HCEC 1CT (cell line): Measurements from ENCODE around the gene DBX1.
"Not testable (repeated sequence)": the region's sequence is repeated elsewhere in the genome, so short reads cannot be mapped to it uniquely, and the experiment has no call there.

Experiments
- DNase-seq: peaks from one replicate; pipeline ENCODE4 v3.0.0-alpha.2; 2017

Gene DBX1

DNA sequence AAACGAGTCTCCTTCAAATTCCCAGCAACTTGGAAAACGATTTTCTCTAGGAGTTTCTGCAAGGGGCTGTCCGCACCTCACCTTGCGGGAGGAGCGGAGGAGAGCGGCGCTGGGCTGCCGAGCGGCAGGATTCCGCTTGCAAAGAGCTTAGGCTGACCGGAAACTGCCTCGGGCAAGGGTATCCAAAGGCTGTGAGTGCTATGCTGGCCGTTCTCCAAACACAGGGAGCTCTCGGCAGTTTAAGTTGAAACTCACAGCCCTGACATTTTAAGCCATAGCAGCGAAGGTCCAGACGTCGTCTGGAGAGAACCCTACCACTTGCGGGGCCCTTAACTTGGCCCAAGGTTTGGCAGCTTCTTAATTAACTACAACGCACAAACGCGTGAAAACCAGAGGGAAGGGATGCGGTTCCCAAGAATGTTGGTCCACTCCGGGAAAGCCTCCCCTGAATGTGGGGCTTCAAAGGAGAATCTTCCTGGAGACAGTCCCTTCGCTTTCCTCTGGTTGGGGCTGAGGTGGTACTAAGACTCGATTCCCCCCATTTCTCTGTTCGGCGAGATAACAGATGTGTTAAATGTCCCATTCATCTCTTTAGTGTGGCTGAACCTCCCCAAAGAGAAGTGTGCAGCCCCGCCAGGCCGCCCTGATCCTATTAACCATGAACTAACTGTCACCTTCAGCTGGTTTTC, 1.1 kb upstream of the DBX1 start:
- no peak for DNase-seq

DNA sequence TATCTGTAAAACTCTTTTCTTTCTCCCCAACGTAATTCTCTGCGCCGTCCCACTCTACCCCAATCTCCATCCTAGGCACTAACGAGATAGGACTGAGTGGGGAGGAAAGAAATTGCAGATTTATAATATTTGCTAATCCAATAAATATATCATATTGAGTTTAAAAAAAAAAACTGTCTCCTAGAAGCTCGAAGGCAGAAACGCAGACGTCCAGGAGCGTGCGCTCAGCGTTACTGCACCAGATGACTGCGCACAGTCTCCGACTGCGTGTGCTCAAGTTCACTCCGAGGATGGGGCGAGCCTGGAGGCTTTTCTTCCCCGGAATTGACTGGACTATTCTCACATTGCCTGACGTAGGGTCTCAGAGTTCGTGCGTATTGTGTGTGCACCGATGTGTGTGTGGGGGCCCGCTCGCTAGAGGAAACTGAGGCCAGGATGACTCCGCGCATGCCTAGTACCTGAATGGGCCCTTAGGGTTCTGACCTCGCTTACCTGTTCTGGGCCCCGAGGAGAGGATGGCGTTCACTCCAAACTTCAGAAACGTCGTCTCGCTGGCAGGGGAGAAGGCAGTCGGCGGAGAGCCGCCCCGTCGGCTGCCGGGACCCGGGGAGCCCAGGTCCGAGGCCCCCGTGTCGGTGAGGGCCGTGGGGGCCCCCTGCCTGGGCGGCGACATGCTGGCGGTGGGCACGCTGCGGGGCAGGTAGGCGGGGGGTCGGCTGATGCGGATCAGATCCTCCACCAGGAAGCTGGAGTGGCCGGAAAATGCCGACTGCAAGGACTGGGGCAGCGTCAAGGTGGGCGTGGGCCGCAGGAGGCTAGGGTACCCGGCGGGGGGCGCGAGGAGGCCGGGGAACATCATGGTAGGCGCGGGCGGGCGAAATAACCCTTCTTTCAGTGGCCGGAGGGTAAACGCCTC, 551 bp downstream of the DBX1 start:
- no peak for DNase-seq

- peak; percentile 24 for DNase-seq
Observed at GRCh38 chr11:20158597-20159257, 1.5 kb downstream of the DBX1 start.

DNA sequence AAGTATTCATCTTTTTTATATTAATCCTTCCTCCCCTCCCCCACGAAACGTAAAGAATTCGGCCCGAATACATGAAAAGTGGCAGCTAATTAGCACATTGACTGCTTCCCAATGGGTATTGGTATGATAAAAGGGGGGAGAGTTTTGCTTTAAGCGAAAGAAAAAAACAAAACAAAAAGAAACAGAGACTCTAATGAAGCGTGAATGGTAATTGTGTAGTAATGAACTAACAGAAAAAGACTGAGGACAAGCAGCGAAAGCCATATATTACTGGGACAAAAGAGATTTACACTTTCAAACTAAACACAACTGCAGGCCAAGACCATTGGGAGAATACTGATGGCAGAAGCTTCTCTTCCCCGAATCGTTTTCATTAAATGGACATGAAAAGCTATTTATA, 2.5 kb downstream of the DBX1 start:
- DNase-seq, result no peak

GRCh38 chr11:20156876-20157613, 3.2 kb downstream of the DBX1 start:
- no peak for DNase-seq

DNA sequence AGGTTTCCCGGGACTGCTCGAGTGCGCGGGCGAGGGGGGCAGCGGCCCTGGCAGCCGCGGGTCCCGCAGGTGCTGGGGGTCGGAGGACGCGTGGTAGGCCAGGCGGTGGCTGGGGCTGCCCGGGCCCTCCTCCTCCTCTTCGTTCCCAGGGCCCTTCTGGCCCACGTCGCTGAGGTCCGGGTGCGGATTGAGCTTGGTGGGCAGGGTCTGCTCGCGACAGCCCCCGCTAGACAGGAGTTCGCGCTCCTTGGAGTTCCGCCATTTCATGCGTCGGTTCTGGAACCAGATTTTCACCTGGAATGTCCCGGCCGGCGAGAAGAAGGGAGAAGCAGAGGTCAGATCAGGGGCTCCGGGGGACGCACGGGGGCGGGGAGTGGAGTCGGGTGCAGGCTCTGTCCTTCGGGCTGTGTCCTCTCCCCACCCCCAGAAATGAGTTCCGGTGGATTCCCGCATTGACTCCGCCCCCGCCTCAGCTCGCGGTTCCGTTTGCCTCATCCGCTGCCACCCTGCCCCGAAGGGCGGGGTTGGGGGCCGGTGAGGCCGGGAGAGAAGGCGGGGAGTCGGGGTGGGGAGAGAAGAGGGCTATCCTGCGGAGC, 3.9 kb downstream of the DBX1 start:
- no peak for DNase-seq

GRCh38 chr11:20155683-20156279, 4.5 kb downstream of the DBX1 start:
- no peak for DNase-seq

DNA sequence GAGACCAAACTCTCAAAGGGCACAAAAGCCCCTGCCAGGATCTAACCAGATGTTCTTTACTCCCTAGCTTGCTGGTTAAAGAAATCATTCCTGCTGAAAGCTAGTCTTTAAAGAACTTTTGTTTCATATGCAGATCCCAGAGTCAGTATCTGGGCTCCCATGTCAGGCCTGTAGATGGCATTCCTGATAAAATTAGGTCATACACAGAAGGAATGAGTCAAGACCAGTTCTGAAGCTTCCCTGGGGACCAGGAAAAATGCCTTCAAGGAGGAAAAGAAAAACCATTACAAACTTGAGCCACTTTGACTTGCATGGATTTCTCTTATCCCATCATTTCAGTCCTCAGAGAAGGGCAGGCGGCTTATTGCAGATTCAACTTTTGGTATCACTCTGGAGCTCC, 5.9 kb downstream of the DBX1 start:
- DNase-seq, result no peak

GRCh38 chr11:20138707-20139106, 21.6 kb downstream of the DBX1 start:
- DNase-seq, result no peak

GRCh38 chr11:20137637-20138036, 22.6 kb downstream of the DBX1 start:
- no peak for DNase-seq

- DNase-seq, result no peak
Observed at GRCh38 chr11:20134991-20135736, 25.1 kb downstream of the DBX1 start.

DNA sequence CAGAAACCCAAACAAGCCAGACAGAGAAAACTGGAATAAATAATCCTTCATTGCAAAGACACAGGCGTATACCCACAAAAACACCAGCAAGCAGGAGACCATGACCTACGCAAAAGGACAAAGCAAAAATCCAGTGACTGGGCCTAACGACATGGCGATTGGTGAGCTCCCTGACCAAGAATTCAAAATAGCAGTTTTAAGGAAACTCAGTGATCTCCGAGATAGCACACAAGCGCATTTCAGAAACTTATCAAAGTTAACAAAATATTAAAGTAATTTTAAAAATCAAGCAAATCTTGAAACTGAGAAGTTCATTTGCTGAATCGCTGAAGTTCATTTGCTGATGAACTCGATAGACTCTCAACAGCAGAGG, 27.6 kb downstream of the DBX1 start:
- no peak for DNase-seq

DNA sequence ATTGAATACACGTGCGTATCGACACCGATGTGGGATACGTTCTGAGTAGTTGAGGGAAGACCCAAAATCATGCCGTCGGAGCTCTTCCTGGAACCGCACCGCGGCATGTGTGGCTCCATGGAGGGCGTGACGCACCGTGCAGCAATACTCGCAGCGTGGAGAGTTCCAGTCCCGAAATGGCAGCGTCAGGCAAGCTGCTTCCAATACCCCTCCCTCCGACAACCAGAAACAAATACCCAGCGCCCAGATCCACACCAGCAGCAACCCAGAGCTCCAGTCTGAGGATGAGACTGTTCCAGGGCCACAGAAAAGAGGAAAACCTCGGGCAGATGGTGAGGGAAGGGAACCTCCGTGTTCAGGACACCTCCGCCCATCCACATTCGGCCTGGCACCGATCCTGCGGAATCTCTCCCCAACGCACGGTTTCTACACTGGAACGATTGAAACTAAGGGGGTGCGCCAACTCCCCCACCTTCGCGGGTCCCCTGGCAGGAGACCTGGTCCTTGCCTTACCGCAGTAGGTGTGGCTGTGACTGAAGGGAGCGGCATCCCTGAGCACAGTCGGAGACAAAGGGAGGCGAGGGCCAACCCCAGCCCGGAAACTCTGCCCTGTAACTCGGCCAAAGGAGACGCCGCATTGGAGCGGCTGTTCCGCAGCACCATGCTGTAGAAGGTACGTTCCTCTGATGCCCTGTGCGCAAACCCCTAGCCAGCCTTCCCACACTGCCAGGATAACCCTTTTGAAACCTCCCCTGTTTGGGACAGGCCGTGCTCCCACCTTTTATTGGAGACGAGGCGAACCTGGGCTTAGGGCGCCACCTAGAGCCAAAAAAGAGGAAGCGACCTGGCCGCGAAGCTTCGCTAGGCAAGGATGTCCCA, 28.2 kb downstream of the DBX1 start:
- DNase-seq, result peak; percentile 55

DNA sequence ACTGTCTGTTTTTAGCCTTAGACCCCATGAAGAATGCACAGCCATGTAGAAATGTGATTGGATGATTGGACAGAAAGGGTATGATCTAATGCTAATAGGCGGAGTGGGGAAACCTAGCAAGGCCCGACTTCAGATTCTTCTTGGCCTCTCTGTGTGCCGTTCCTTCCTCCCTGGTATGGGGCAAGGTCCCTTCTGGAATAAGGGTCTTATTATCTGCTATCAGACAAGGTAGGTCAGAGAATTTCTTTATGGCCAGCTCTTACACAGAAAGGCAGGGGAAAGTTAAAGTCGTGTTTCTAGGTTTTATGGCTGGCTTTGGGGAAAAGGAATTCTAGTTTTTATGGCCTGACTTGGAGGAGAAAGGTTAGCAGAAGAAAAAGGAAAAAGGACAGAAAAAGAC, 30.6 kb downstream of the DBX1 start:
- no peak for DNase-seq

GRCh38 chr11:20128528-20128825, 31.8 kb downstream of the DBX1 start:
- not testable (repeated sequence) for DNase-seq

DNA sequence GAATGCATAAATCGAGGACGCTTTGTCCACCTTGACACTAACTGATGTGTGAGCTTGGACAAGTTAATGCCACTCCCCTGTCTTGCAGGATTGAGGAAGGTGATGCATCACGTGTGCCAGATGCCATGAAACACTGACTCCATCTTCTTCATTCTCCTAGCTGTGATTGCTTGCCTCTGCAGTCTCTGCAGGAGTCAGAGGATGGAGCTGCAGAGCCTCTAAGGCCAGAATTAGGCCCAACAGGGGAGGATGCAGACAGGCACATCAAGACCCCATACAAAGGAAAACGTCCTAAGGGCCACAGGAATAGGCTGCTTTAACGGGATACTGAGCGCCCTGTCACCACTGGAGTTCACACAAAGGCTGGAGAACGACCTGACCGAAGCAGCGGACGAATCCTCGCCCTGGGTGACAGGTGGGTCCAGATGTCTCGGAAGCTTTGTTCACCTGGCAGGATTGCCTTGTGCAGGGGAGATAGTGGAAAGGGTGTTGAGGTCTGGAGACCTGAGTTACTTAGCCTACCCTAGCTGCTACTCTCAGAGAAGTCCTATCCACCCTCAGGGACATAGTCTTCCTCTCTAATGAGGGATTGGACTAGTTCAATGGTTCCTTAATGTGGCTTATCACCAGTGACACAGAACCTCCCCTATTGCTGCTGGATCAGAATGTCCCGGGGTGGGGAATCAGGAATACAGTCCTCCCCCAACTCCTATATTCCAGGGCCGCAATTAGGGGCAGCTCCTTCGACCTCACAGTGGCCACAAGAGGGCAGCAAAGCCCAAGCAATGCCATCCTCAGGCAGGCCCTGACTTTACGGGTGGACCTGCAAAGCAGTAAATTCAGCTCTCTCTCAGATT, 32.4 kb downstream of the DBX1 start:
- DNase-seq, result peak; percentile 54

DNA sequence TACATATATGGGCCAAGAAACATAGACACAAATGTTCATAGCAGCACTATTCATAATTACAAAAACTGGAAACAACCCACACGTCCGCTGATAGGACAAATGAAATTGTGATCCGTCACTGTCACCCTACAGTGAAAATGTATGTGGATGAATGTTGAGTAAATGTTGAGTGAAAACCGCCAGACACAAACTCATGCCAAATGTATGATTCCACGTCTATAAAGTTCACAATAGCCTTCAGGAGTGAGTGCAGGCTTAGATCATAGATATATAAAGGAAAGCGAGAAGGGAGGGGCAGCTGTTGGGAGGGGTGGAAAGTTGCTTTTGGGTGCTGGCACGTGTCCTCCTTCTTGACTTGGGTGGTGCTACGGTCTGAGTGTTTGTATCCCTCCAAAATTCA, 33.6 kb downstream of the DBX1 start:
- DNase-seq, result no peak

- DNase-seq, result peak; percentile 59
Observed at GRCh38 chr11:20125927-20126326, 34.3 kb downstream of the DBX1 start.

DNA sequence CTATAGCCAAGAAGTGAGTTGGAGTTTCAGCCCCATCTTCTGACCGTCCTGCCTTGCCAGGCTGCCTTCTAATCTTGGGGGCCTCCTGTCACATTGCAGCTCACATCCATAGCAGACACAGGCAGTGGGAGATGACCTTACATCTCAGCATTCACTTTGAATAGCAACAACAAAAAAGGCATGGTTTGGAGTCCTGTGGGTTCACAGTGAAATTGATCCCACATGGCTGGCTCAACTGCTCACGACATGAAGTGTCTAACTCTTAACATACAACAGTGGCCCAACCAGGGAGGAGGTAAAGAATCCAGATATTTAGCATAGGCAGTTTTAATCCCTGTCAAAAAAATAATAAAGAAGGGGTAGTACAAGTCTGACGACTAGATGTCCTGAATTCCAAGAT, 38.1 kb downstream of the DBX1 start:
- DNase-seq, result no peak
